ENCODE data around the gene NFYC. TPM values are rescaled to one million over a fixed set of nuclear protein-coding genes. Genes with fewer than 3 reads are reported as not detected.

Gene NFYC
- total RNA-seq, 1 experiment from 2014 or later = 65.5 TPM

DNA sequence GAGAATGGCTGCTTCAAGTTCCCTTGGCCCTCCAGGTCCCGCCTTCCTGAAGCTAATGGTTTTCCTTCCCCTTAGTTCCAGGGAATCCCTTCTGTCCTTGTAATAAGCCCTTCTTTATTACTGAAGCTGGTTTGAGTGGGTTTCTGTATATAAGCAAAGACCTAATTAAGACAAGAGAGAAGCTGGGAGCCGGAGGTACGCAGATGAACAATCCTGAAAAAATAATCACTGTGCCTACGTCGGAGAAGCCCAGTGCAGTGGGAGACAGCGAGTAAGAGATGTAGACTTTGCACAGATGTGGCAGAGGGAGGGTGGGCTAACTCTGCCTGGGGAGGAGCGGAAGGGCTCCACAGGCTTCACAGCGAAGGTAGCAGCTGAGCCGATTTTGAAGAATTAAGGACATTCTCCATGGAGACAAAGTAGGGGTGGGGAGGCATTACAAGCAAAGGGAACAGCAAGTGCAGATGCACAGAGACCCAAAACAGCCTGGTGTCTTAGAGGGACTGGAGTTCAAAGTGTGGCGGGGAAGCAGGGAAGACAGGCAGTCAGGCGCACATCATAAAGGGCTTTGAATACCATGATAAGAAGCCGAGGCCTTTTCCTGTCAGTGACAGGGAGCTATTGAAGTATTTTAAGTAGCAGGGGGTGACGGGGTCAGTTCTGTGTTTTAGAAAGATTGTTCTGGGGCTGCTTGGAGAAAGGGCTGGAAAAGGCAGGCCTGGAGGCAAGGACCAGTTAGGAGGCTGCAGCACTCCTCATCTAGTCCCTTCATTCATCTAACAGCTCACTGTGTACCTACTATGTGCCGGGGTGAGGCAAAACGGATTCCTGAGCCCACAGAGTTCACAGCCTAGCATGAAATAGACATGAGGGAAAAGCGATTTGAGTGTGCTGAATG is 32.5 kb upstream of the NFYC start:
- peaks cover 18% of the 10 kb centered on the region for H3K4me1 Mint-ChIP-seq (ENCODE audit: low read depth, unreplicated experiment)
- no peak for DNase-seq
- TF ChIP-seq, protein P1, sequence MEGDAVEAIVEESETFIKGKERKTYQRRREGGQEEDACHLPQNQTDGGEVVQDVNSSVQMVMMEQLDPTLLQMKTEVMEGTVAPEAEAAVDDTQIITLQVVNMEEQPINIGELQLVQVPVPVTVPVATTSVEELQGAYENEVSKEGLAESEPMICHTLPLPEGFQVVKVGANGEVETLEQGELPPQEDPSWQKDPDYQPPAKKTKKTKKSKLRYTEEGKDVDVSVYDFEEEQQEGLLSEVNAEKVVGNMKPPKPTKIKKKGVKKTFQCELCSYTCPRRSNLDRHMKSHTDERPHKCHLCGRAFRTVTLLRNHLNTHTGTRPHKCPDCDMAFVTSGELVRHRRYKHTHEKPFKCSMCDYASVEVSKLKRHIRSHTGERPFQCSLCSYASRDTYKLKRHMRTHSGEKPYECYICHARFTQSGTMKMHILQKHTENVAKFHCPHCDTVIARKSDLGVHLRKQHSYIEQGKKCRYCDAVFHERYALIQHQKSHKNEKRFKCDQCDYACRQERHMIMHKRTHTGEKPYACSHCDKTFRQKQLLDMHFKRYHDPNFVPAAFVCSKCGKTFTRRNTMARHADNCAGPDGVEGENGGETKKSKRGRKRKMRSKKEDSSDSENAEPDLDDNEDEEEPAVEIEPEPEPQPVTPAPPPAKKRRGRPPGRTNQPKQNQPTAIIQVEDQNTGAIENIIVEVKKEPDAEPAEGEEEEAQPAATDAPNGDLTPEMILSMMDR (IDR thresholded peaks at IDR 0.05; ENCODE audit: unreplicated experiment) = no peak
- intact Hi-C loops (cut with micrococcal nuclease; ENCODE audit: unreplicated experiment) = no loop called here
- H3K9me3 Mint-ChIP-seq (ENCODE audit: low read depth, unreplicated experiment) = no peaks in the 10 kb centered on the region
- BruUV-seq (replicated peaks) = no TSS peak
- H3K27me3 Mint-ChIP-seq (ENCODE audit: unreplicated experiment) = no peaks in the 10 kb centered on the region
- H3K4me3 Mint-ChIP-seq (ENCODE audit: low read depth, unreplicated experiment) = no peak overlapping the region
- no peak overlapping the region for H3K27ac Mint-ChIP-seq (ENCODE audit: unreplicated experiment)
- CTCF ChIA-PET = no interaction called here
- H3K36me3 Mint-ChIP-seq (ENCODE audit: insufficient read depth, unreplicated experiment) = no peaks in the 10 kb centered on the region

DNA sequence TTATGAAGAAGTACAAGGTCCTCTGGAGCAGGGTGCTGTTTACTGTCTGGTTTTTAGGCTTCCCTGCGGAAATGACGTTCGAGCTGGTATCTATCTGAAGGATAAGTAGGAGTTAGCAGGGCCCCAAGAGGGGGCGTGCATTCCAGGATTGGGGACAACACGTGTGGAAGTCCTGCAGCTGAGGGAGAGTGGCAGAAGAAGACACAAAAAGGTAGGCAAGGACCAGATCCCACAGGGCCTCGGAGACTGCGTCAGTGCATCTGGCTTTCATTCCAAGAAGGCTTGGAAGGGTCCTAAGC is 31.9 kb upstream of the NFYC start:
- DNase-seq = no peak
- H3K27me3 Mint-ChIP-seq (ENCODE audit: unreplicated experiment) = no peaks in the 10 kb centered on the region
- BruUV-seq (replicated peaks) = no TSS peak
- no peaks in the 10 kb centered on the region for H3K36me3 Mint-ChIP-seq (ENCODE audit: insufficient read depth, unreplicated experiment)
- no peaks in the 10 kb centered on the region for H3K9me3 Mint-ChIP-seq (ENCODE audit: low read depth, unreplicated experiment)
- peaks cover 18% of the 10 kb centered on the region for H3K4me1 Mint-ChIP-seq (ENCODE audit: low read depth, unreplicated experiment)
- no peak overlapping the region for H3K27ac Mint-ChIP-seq (ENCODE audit: unreplicated experiment)
- intact Hi-C loops (cut with micrococcal nuclease; ENCODE audit: unreplicated experiment) = no loop called here
- CTCF ChIA-PET = interaction anchor here (0.8 kb wide), 1 partner anchor 15 kb away, joined by 3 read pairs; no protein-coding TSS in a partner anchor
- TF ChIP-seq, protein P1 (IDR thresholded peaks at IDR 0.05; ENCODE audit: unreplicated experiment) = no peak
- H3K4me3 Mint-ChIP-seq (ENCODE audit: low read depth, unreplicated experiment) = no peak overlapping the region

DNA sequence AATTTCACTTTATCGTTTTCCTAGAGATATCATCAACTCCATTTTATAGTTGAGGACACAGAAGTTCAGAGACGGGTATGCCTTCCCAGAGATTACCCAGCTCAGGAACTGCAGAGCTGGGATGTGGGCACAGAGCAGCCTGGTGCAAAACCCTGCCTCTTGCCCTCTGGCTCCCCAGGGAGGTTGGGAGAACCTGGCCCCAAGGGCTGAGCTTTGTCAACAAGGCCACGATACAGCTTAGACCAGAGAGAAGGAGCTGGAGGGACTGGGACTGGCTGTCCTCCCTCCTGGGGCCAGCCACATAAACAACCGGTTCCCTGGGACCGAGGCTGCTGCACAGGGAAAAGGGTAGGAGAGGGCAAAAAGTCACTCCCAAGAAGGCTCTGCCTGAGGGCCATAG is 29.8 kb upstream of the NFYC start:
- Mint-ChIP-seq H3K4me1 (ENCODE audit: low read depth, unreplicated experiment) (peaks cover 28% of the 10 kb centered on the region), H3K9me3 (ENCODE audit: low read depth, unreplicated experiment) (no peaks in the 10 kb centered on the region), H3K4me3 (ENCODE audit: low read depth, unreplicated experiment) (no peak overlapping the region), H3K36me3 (ENCODE audit: insufficient read depth, unreplicated experiment) (no peaks in the 10 kb centered on the region), H3K27ac (ENCODE audit: unreplicated experiment) (no peak overlapping the region), H3K27me3 (ENCODE audit: unreplicated experiment) (no peaks in the 10 kb centered on the region)
- intact Hi-C loops (cut with micrococcal nuclease; ENCODE audit: unreplicated experiment) = no loop called here
- CTCF ChIA-PET = no interaction called here
- no TSS peak for BruUV-seq (replicated peaks)
- TF ChIP-seq, protein P1 (IDR thresholded peaks at IDR 0.05; ENCODE audit: unreplicated experiment) = no peak
- no peak for DNase-seq

DNA sequence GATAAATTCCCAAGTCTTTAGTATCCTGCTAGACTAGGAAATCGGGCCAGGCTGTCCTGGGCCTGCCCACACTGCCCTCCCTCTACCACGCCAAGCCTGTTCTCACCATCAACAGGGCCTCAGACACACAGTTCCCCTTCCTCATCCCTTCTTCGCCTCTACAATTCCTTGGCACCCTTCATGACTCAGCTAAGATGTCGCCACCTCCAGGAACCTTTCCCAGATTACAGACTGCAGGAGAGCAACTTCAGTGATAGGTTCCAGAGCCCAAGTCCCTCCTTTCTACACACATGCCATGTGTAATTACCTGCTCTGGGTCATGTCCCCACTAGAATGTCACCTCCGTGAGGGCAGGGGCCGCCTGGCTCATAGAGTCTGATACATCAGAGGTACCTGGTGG is 29.4 kb upstream of the NFYC start:
- DNase-seq = no peak
- Mint-ChIP-seq H3K9me3 (ENCODE audit: low read depth, unreplicated experiment) (no peaks in the 10 kb centered on the region), H3K4me1 (ENCODE audit: low read depth, unreplicated experiment) (peaks cover 28% of the 10 kb centered on the region), H3K27me3 (ENCODE audit: unreplicated experiment) (no peaks in the 10 kb centered on the region), H3K4me3 (ENCODE audit: low read depth, unreplicated experiment) (no peak overlapping the region), H3K27ac (ENCODE audit: unreplicated experiment) (no peak overlapping the region), H3K36me3 (ENCODE audit: insufficient read depth, unreplicated experiment) (no peaks in the 10 kb centered on the region)
- intact Hi-C loops (cut with micrococcal nuclease; ENCODE audit: unreplicated experiment) = no loop called here
- TF ChIP-seq, protein P1 (IDR thresholded peaks at IDR 0.05; ENCODE audit: unreplicated experiment) = no peak
- BruUV-seq (replicated peaks) = no TSS peak
- CTCF ChIA-PET = interaction anchor here (0.6 kb wide), 1 partner anchor 29 kb away, joined by 3 read pairs; no protein-coding TSS in a partner anchor

Measured in Calu3 (cell line).